Kasumi-1 (cell line): Measurements from ENCODE around the gene NRG3.

Experiments used
- DNase-seq, 2 experiments: peaks; one replicate each; lab custom pipeline; 2025; lab: John Stamatoyannopoulos, UW

The NRG3 gene

DNA sequence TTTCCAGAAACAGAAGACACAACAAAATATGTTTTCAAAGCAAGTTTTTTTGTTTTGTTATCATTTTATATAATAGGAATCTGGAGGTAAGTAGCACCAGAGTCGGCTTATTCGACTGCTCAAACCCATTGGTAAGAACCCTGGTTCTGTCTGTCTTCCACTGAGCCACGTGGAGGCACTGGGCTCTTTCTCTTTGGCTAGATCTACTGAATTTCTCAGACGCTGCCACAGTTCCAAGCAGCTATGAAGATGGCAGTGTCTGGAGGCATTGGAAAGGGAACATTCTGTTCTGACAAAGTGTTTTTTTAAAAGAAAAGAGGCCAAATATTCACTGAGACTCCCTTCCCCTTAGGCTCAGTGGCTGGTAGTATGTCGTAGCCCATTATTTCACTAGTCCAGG, 338.8 kb downstream of the NRG3 start:
- DNase-seq = no peak

DNA sequence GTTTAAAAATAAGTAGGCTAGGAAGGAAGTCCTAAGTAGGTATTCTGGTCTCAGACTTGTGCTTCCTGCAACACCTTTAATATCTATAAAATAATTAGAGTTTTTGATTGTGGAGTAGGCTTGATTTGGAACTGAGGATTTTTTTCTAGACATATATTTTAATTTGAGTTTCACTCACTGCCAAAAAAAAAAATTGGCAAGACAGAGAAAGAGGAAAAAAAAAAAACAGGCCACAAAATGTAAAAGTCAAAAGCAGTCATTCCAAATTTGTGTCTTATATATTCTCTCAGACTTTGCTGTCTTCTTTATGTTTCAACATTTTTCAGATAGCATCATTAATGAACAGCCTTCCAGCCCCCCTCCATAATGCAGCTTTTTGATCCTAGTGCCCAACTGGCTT, 346.1 kb downstream of the NRG3 start:
- no peak for DNase-seq

DNA sequence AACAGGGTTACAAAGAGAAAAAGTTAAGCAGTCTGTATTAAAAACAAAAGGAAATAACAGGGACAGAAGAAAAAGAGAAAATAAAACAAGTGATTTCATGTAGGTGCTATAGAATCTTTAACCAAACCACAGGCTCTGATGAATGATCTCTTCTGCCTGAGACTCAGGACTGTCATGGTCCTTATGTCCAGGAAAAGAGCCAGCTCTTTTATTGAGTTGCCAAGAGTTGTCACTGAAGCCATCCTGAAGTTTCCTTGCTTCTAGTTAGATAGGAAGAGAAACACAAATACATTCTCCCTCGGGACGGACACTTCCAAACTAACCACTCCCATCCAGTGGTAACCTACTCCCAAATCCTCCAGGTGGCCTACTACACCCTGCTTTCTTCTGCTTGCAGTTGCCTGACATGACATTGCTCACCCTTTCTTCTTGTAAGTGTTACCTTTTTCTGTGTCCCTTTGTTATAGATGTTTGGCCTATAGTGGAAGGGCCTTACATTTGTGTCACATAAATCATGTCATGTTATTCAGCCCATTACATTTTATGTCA, 346.7 kb downstream of the NRG3 start:
- no peak for DNase-seq

DNA sequence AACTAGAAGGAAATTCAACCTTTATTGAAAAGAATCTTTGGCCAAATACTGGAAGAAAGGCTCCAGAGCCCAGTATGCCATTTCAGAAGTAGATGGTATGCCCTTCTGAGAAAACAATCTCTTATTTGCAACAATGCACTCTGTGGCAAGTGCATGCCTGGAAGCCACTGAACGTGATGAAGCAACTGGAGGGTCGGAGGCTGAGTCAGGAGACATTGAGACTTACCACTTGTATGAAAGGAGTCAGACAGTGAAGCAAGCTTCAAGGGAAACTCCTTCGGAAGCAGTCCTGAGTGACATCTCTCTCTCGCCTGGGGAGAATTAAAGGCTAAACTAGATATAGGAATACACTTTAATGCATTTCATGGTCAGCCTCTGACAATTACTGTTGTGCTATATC, 353.7 kb downstream of the NRG3 start:
- no peak for DNase-seq

DNA sequence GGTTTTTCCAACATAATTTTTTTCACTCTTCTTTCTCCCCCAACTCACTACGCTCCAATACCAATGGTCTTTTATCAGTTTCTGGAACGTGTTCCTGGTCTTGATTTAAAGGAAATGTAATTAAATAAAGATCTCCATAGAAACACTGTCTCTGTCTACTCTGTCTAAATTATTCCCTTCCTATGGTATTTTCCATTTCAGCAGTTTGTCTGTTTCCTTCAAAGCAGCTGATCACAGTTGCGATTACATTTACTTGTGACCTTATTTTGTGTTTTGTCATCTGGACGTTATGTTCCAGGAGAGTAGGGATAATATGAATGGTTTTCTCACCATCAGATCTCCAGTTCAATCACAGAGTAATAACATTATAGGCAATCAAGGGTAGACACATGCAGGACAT, 359.2 kb downstream of the NRG3 start:
- DNase-seq = no peak

DNA sequence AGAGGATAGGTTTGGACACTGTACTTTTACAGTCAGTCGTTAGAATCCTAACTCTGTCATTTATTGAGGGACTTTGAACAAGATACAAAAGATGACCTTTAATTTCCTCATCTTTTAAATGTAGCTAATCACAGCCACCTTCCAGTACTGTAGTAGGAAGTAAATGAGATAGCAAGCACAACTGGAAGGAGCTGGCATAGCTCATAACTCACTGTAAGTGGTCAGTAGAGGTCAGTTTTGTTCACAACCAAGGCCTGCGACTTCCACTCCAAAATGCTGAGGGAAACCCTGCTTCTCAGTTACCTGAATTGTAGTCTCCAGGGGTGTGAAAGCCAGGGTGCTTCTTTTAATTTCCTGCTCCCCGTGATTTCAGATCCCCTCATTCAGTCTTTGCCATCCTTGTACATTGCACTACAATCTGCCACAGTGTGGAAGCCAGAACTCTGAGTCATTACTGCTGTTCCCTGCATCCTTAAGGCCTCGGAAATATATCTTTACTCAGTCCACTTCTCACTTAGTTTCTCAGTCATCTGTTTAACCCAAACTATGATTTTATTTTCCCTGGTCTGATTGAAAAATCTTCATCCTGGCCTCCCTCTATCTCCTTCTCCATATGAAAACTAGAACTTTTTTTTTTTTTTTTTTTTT, 361.2 kb downstream of the NRG3 start:
- no peak for DNase-seq

DNA sequence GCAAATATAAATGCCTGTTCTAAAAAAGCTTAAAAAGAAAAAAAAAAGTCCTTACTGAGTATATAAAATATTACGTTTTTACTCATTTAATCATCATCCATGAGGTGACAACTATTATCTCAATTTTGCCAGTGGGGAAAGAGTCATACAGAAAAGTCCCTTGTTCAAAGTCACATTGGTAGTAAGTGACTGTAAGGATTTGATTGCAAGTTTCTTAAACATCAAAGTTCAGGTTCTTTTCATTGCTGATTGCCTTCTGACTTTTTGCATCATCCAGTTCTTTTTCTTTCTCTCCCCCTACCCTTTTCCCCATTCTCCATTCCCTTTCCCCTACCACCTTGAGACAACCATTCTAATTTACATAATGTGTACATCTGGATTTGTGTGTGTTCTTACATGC, 363.3 kb downstream of the NRG3 start:
- no peak for DNase-seq

DNA sequence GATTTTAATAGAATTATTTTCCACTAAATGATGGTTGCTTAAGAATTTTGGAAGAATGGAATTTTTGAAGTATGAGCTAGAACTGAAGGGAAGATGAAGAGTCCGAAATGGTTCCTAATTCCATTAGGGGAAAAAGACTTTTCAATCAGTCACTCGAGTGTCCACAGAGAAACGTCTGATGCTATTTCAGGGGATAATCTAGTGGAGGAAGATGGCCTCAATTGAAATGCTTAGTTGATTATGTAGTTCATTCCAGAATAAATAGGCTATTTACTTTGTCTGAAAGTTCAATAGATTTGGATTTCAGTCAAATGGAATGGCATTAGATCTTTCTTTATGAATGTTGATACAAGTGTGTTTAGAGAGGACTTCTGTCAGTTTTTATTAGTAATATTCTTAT, 365.4 kb downstream of the NRG3 start:
- no peak for DNase-seq

DNA sequence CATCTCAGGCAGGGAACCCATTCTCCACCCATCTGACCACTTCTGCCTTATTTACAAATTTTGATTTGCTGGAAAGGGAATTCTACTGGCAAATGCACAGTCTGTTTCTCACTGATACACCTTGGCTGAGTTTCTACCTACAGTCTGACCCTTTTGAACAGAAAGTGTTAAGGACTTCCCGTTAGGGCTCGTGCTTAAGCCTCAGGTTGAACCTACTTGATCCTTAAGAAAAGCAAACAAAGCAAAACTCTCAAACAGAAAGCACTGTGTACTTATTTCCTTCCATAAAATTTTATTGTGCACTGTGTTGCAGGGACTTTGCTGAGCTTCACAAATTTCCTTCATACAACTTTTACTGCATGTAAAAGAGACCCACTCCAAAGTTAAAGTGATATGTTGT, 367.8 kb downstream of the NRG3 start:
- no peak for DNase-seq

DNA sequence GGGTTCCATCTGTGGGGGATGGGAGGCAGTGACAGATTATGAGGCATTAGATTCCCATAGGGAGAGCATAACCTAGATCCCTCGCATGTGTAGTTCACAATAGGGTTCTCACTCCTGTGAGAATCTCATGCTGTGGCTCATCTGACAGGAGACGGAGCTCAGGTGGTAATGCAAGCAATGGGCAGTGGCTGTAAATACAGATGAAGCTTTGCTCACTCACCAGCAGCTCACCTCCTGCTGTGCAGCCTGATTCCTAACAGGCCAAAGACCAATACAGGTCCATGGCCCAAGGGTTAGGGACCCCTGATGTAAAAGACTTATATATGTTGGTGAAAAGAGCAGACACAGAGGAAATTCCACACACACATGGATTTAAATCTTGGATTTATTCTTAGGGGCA, 370.2 kb downstream of the NRG3 start:
- no peak for DNase-seq

DNA sequence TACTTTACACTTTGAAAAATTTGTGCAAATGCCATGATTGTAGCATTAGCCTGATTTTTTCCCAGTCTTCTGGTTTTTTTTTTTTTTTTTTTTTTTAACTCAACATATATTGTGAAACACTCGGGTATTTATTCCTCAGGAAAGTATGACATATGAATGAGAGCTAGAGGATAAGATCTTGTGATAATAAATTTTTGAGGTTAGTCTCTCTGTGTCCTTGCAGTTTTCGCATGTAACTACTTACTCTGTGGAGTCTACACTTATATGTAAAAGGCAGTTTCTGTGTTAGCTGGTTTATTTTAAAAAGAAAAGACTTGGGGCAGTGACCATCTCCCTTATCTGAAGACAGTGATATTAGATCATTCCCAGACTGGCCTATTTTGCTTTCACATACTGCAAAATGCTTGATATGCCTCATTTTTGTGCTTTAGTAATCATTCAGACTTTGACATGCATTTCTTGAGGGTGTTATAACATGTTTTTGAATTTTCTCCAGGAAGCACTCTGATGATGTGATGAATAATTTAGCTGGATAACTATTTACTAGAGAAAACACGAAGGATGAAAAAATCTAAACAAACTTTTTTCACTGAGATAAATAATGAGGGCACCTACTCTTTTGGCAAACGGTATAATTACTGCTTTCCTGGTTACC, 371.0 kb downstream of the NRG3 start:
- DNase-seq = no peak

DNA sequence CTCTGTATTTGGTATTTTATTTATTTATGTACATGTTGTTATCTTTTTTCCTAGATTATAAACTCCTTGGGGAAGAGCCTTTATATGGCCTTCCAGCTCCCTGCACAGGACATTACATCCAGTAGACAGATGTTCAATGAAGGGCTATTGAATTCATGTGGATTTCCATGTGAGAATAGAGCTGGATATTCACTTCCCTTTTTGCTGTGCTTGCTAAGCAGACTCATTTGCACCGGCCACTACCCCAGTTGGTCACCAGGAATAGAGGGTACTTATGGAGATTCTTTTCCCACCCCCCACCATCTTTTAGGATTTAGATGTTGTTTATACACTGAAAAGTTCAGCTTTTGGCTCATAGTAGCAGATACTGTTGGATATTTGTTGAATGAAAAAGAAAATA, 374.1 kb downstream of the NRG3 start:
- no peak for DNase-seq

DNA sequence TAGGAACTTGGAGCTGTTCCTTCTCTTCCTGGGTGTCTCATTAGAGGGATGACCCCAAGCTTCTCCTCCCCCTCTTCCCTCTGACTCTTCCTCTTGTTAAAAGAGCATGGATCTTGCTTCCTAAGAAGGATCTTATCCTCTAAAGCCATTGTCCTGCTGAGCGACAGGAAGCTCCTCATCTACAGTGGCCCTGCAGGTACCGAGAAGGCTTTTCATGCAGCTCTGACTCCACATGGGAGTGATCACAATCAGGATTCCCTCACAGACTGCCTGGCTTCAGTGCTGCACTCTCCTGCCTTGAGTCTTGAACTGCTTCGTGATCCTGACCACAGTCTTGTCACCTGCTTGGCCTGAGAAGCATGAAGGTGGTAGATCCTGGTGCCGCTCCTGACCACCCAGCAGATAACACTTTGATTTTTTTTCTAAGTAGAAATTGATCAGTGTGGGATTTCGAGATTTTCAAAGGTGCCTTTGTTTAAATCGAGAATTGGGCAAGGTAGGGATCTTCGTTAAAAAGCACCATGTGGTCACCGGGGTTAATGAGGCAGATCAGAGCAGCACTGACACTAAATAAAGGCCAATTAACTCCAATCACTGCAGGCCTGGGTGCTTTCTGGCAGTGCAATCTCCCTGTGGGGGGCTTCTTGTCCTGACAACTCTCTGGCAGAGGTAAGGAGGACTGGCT, 376.4 kb downstream of the NRG3 start:
- no peak for DNase-seq

DNA sequence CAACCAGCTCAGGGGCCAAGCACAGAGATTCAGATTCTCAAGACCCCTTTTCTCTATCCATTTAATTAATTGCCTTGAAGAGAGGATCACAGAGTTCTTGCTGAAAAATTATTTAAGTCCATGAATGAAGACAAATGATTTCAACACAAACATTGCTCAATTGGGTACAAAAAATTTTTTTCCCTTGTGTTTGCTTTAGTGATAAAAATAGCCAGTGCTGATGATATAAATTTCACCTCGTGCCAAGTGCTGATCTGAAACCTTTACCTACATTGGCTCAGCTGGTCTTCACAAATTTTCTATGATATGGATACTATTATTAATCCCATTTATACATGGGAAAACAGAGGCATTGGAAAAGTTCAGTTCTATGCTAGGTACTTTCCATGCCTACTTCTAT, 377.1 kb downstream of the NRG3 start:
- DNase-seq = no peak

DNA sequence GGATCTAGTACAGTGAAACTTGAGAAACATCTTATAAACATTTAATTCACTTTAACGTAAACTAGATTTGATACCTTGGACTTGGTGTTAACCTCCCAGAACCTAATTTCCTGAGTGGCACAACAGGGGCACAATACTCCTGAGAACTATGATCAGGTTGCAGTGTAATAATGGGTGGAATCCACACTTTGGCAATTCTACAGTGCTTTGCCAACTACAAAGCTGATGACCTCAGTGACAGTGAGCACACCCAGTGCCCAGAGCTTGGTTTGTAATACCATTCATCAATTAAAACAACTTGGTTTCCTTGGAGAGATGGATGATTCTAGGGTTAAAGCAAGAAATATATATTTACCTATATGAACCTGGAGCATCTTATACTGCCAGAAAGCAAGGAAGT, 379.2 kb downstream of the NRG3 start:
- DNase-seq = no peak

DNA sequence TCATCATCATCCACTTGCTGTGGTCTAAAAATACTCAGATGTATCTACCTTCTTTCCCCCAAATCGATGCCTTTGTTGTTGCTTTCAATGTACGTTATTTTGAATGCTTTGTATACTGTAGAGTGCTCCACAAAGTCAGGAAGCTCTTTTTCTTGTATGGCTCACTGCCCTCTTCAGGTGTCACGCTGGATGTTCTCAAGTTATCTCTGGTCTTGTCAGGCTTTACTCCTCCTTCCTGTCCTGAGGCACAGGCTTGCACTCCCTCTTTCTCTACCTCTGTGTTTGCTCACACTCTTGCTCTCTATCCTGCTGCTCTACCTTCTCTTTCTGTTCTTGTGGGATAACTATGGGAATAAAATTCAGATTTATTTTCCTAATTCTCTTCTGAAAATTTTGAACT, 381.3 kb downstream of the NRG3 start:
- no peak for DNase-seq

DNA sequence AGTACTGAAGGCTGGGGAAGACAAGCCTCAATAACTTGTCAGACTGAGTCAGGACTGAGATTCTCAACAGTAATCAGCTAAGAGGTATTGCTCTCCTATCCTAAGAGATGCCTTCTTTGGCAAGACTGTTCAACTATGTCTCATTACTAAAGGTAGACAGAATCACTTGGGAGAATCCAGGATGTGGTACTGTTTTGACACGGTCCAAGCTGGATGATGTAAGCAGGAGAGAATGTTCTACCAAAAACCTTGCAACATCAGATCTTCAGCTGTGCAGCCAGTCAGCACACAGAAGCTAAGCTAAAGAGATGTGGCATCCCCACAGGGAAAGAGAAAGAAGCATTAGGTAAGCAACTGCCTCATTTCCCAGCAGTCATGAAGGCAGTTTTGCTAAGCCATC, 391.4 kb downstream of the NRG3 start:
- DNase-seq = no peak

DNA sequence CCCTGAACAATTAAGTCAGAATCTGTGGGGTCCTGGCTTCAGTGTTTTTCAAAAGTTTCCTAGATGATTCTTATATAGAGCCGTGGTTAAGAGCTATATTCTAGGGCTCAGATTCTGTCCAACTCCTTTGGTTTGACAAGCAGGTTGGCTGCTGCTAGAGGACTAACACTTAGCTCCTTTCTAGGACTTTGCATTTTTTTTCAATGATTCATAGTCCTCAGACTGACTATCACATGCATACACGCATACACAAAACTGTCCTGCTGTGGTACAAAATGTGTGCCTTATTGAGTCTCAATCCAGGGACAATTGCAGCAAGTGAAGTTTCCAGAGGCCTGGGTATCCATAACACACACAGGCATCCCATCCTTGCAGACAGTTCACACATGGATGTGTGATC, 392.0 kb downstream of the NRG3 start:
- DNase-seq = no peak

DNA sequence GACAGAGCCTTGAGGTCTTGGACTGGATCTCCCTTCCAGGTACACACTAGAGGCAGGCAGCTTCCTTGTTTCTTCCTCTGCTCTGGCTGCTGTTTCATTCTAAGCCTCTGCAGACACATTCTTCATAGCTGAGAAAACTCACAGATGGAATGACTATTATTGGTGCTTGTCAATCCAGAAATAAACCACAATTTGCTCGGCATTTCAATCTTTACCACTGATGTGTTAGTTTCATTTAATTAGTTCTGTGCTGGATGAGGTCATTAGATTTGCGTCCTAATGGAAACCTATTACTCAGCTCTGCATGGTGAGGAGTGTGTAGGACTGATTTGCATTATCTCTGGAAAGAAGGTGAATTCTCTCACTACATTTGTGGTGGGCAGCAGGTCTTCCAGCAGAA, 392.5 kb downstream of the NRG3 start:
- DNase-seq = no peak

DNA sequence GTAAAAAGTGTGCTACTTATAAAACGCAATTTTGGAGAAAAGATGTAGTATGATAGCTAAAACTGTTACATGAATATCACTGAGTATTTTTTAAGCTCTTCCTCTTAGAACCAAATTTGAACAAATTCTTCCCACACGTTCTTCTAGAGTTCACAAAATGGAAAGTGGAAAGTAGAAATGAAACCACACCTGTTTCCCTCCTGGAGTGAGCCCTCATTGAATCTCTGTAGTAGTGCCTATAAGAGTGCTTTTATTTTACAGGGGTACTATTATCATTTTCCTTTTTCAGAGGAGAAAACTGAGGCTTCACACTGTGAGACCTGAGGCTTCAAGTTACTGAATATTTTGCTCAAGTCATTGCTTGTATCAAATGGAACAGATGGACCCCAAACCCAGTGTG, 393.0 kb downstream of the NRG3 start:
- DNase-seq = no peak

DNA sequence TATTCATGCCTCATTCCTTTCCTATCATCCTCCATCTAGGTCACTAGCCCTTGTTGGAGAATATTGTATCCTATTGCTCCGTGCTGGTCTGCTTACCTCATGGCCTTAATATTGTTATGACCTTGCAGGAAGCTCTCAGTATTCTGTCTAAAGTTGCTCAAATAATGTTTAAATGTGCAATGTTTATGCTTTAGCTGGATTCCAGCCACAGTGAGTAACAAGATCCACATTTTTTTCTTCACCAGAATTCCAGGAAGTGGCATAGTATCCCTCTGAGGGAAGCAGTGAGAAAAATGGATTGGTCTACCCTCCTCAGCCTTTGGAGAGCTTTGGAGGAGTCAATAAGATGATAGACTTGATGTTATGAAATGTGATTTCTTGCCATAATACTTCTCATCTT, 402.6 kb downstream of the NRG3 start:
- no peak for DNase-seq

DNA sequence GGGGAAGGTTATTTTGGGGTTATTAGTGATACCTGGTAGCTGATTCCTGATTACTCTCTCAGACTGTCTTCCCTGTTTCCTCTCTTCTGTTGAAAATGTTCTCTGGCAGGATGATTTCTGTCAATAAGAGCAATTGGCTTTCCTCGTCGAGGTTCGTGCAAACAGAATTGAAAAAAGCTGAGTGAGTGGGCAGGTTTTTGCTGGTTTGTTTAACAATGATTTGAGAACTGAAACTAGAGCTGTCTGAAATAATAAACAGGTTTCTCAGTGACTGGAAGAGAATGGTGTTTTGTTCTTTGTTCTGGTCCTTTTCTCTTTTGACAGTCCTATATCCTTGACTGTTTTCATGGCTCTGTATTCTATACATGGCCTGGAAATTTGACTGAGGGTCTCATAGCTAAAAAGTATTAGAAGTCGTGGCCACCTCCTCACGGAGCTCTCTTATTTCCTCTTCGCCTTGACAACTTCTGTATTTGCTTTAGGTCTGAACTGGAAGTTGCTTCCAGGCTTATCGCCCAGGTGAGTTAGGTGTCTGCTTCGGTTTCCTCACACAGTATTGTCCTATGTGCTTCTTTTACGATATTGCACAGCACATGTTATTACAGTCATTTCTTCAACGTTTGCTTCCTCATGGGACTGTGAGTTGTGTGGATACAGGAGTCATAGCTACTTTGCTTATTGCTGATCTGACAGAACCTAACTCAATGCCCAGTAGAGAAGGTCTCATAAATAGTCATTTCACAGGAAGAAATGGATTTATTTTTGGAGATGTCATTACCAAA, 403.6 kb downstream of the NRG3 start:
- no peak for DNase-seq
